Stimulated activated CD4-positive, alpha-beta T cell treated with anti-CD3 and anti-CD28 coated beads, Interleukin-12 subunit alpha, Interleukin-12 subunit beta, amount 100 ng/mL, for 4 hours (primary cell): ENCODE results near the gene ULBP2.
"Not testable (repeated sequence)": the region's sequence is repeated elsewhere in the genome, so short reads cannot be mapped to it uniquely, and the experiment has no call there.

Experiments used
- DNase-seq: peaks from one replicate; pipeline ENCODE4 v3.0.0-alpha.2; 2020

Gene ULBP2

GRCh38 chr6:149941583-149942460 lies at the start of gene ULBP2:
ULBP2 (plus strand) TSS chr6:149942014; CDS start chr6:149942073, 59 bp downstream.
- peak; percentile 80 for DNase-seq

- DNase-seq = no peak
Measured at GRCh38 chr6:149895048-149895590, 46.7 kb upstream of the ULBP2 start.

GRCh38 chr6:149895833-149896271 lies 46.0 kb upstream of the ULBP2 start:
- no peak for DNase-seq

GRCh38 chr6:149896491-149896890 lies 45.3 kb upstream of the ULBP2 start:
- DNase-seq = no peak

- no peak for DNase-seq
Measured at GRCh38 chr6:149897015-149897697, 44.7 kb upstream of the ULBP2 start.

GRCh38 chr6:149897855-149898744 lies 43.7 kb upstream of the ULBP2 start, which contains the start of gene RAET1E:
RAET1E (minus strand) TSS chr6:149898113; CDS start chr6:149890901, 7,212 bp downstream.
- no peak for DNase-seq

- no peak for DNase-seq
Measured at GRCh38 chr6:149898966-149899365, 42.8 kb upstream of the ULBP2 start.

GRCh38 chr6:149899486-149899885 lies 42.3 kb upstream of the ULBP2 start:
- no peak for DNase-seq

GRCh38 chr6:149899926-149900619 lies 41.7 kb upstream of the ULBP2 start:
- no peak for DNase-seq

GRCh38 chr6:149900620-149901443 lies 41.0 kb upstream of the ULBP2 start:
- no peak for DNase-seq

- no peak for DNase-seq
Measured at GRCh38 chr6:149901444-149902140, 40.2 kb upstream of the ULBP2 start.

- DNase-seq = no peak
Measured at GRCh38 chr6:149903938-149904611, 37.7 kb upstream of the ULBP2 start.

GRCh38 chr6:149904661-149905370 lies 37.0 kb upstream of the ULBP2 start:
- DNase-seq = no peak

- DNase-seq = no peak
Measured at GRCh38 chr6:149905371-149905910, 36.4 kb upstream of the ULBP2 start.

GRCh38 chr6:149905911-149906371 lies 35.9 kb upstream of the ULBP2 start:
- no peak for DNase-seq

GRCh38 chr6:149906405-149906804 lies 35.4 kb upstream of the ULBP2 start:
- DNase-seq = no peak

GRCh38 chr6:149907317-149907716 lies 34.5 kb upstream of the ULBP2 start:
- DNase-seq = no peak

- DNase-seq = not testable (repeated sequence)
Measured at GRCh38 chr6:149908480-149908879, 33.3 kb upstream of the ULBP2 start.
